GM18873 (cell line): Measurements from ENCODE around the gene TRPM8.
"Not testable (repeated sequence)": the region's sequence is repeated elsewhere in the genome, so short reads cannot be mapped to it uniquely, and the experiment has no call there.

Experiments used
- ATAC-seq: cut with Tn5 transposase; IDR thresholded peaks from one replicate; pipeline ENCODE4 v1.9.1; 2021; ENCODE audit warnings: mild to moderate bottlenecking, moderate library complexity, moderate number of reproducible peaks; ENCODE audit not compliant: unreplicated experiment, low FRiP score

Gene TRPM8

GRCh38 chr2:233935426-233935825 lies 18.3 kb downstream of the TRPM8 start:
- ATAC-seq, result no peak

GRCh38 chr2:233936089-233936488 lies 18.9 kb downstream of the TRPM8 start:
- ATAC-seq, result no peak

GRCh38 chr2:233938676-233939370 lies 21.6 kb downstream of the TRPM8 start:
- ATAC-seq, result no peak

- ATAC-seq, result no peak
Observed at GRCh38 chr2:233940376-233941276, 23.5 kb downstream of the TRPM8 start.

- no peak for ATAC-seq
Observed at GRCh38 chr2:233942731-233943130, 25.6 kb downstream of the TRPM8 start.

- no peak for ATAC-seq
Observed at GRCh38 chr2:233944269-233944668, 27.1 kb downstream of the TRPM8 start.

GRCh38 chr2:233944722-233945121 lies 27.5 kb downstream of the TRPM8 start:
- no peak for ATAC-seq

- no peak for ATAC-seq
Observed at GRCh38 chr2:233945146-233945545, 28.0 kb downstream of the TRPM8 start.

- no peak for ATAC-seq
Observed at GRCh38 chr2:233950078-233950825, 33.1 kb downstream of the TRPM8 start.

- no peak for ATAC-seq
Observed at GRCh38 chr2:233952335-233952734, 35.2 kb downstream of the TRPM8 start.

GRCh38 chr2:233953087-233953801 lies 36.1 kb downstream of the TRPM8 start:
- no peak for ATAC-seq

- no peak for ATAC-seq
Observed at GRCh38 chr2:233960203-233960602, 43.0 kb downstream of the TRPM8 start.

GRCh38 chr2:233961905-233962304 lies 44.7 kb downstream of the TRPM8 start:
- no peak for ATAC-seq

- ATAC-seq, result no peak
Observed at GRCh38 chr2:233964581-233964980, 47.4 kb downstream of the TRPM8 start.

- ATAC-seq, result no peak
Observed at GRCh38 chr2:233965032-233965603, 47.9 kb downstream of the TRPM8 start.

- not testable (repeated sequence) for ATAC-seq
Observed at GRCh38 chr2:233965646-233966045, 48.5 kb downstream of the TRPM8 start.

GRCh38 chr2:233966388-233966787 lies 49.2 kb downstream of the TRPM8 start:
- ATAC-seq, result no peak

- no peak for ATAC-seq
Observed at GRCh38 chr2:233967164-233967563, 50.0 kb downstream of the TRPM8 start.

- no peak for ATAC-seq
Observed at GRCh38 chr2:233968556-233968955, 51.4 kb downstream of the TRPM8 start.

- ATAC-seq, result not testable (repeated sequence)
Observed at GRCh38 chr2:233972460-233972859, 55.3 kb downstream of the TRPM8 start.
